Measurements from ENCODE around the gene NBEAL2. TPM values are rescaled to one million over a fixed set of nuclear protein-coding genes. Genes with fewer than 3 reads are reported as not detected.

The NBEAL2 gene
- total RNA-seq, 1 donor from 2014 or later: 70.2 TPM

DNA sequence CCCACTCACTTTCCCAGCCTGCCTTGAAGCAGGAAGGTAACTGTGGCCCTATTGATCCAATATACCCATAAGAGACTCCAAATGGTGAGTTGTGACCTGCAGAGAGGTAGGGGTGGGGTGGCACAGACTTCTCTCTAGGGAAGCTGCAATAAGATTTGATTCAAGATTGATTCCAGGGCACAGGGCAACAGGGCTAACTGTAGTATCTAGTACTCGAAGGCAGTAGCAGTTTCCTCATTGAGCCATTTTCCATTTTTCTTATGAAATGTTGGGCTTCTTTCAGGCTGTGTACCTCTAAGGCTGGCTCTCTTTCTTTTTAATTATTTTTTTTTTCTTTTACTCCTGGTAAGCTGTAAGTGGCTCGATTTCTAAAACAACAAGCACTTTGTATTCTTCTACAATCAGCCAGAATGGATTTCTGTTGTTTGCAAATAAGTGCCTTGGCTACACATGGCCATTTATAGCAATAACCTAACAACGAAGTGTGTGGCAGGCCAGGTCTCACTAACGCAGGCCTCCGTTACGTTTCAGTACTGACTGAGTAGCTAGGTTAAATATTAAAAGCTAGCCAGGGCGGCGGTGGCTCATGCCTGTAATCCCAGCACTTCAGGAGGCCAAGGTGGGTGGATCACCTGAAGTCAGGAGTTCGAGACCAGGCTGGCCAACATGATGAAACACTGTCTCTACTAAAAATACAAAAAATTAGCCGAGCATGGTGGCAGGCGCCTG lies 22.2 kb upstream of the NBEAL2 start:
- Histone ChIP-seq H3K27ac (no peak overlapping the region), H3K36me3 (no peaks in the 10 kb centered on the region), H3K9me3 (no peaks in the 10 kb centered on the region), H3K4me3 (no peak overlapping the region), H3K4me1 (peaks cover 7 to 26% of the 10 kb centered on the region in 2 donors), H3K27me3 (no peaks in the 10 kb centered on the region)
- intact Hi-C loops (cut with DNase I): no loop called here
- TF ChIP-seq, protein P1, sequence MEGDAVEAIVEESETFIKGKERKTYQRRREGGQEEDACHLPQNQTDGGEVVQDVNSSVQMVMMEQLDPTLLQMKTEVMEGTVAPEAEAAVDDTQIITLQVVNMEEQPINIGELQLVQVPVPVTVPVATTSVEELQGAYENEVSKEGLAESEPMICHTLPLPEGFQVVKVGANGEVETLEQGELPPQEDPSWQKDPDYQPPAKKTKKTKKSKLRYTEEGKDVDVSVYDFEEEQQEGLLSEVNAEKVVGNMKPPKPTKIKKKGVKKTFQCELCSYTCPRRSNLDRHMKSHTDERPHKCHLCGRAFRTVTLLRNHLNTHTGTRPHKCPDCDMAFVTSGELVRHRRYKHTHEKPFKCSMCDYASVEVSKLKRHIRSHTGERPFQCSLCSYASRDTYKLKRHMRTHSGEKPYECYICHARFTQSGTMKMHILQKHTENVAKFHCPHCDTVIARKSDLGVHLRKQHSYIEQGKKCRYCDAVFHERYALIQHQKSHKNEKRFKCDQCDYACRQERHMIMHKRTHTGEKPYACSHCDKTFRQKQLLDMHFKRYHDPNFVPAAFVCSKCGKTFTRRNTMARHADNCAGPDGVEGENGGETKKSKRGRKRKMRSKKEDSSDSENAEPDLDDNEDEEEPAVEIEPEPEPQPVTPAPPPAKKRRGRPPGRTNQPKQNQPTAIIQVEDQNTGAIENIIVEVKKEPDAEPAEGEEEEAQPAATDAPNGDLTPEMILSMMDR (IDR thresholded peaks at IDR 0.05): no peak
- no peak for DNase-seq (ENCODE audit: low spot score in 2 of 2)

DNA sequence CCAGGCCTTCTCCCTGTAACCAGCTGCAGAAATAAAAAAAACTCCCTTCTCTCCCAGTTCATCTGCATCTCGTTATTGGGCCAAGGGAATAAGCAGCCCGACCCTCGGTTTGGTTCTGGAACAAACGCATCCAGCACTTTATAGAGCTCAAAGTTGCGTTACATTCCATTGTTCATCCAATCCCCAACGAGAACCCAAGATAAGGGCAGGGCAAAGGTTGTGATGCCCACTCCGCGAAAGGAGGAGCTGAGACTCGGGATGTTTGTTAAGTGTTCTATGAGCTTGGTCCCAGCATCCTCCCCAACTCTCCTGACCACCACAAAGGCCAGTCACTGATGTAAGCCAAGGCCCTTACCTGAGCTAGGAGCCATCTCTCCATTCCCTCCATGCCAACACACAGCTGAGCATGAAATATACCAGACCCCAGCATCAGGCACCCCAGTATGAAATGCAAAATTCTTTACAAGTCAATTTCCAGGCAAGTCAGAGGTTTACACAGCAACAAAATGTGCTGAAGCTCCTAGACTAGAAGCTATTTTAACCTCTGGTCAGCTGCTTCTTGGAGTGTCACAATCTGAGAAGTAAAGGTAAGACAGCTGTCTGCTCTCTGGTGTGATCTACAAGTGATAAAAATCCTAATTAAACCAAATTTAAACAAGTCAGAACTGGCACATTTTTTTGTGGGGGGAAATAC lies 20.9 kb upstream of the NBEAL2 start:
- no peak for DNase-seq (ENCODE audit: low spot score in 2 of 2)
- Histone ChIP-seq H3K36me3 (no peaks in the 10 kb centered on the region), H3K27me3 (no peaks in the 10 kb centered on the region), H3K4me3 (no peak overlapping the region), H3K27ac (peak overlapping the region in 1 of 2 donors; percentile 72), H3K4me1 (peaks cover 7 to 26% of the 10 kb centered on the region in 2 donors), H3K9me3 (no peaks in the 10 kb centered on the region)
- intact Hi-C loops (cut with DNase I): no loop called here
- TF ChIP-seq, protein P1 (IDR thresholded peaks at IDR 0.05): no peak

DNA sequence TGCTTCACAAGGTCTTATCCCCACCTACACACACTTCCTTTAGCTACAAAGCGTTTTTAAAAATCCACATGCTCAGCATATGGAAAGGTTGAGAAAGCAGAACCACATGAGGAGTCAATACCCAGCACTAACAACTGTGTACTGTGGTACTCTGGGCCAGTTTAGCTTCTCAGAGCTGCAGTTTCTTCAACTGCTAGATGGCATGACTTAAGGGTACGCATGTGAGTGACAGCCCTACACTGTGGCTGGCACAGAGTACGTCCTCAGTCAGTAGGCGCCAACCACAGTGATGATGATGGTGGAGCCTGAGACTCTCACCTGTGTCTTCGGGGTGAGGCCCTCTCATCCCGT lies 20.3 kb upstream of the NBEAL2 start:
- TF ChIP-seq, protein P1 (IDR thresholded peaks at IDR 0.05): no peak
- H3K27ac ChIP-seq: peak overlapping the region in 1 of 2 donors; percentile 72

DNA sequence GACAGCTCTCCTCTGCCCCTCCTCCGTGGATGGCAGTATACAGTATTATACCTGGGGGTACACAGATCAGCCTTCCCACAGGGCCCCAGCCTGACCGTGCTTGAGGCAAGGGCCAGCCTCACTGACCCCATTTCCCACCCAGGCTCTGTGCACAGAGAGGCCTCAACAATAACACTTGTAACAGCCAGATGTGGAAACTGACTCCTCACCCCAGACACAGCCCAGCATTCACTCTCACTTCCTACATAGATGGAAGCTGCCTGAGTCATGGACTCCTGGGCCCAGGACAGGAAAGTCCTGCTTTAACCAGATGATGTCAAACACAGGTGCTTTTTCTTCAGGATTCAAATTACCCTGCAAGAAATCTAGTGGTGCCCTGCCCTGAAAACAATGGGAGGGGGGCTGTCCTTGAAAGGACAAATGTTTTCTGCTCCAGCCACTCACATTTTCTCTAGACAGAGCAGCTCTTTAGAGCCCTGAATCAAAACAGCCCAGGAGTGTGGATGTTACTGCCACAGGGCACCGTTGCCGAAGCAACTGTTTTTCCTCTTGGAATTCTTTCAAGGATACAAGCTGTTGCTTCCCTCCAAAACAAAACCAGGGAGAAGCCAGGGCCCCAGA lies 19.3 kb upstream of the NBEAL2 start:
- Histone ChIP-seq H3K27ac (peak overlapping the region; percentile 51 to 72), H3K9me3 (no peaks in the 10 kb centered on the region), H3K4me1 (peaks cover 7 to 23% of the 10 kb centered on the region in 2 donors), H3K4me3 (no peak overlapping the region), H3K36me3 (no peaks in the 10 kb centered on the region), H3K27me3 (no peaks in the 10 kb centered on the region)
- TF ChIP-seq, protein P1 (IDR thresholded peaks at IDR 0.05): no peak
- no peak for DNase-seq (ENCODE audit: low spot score in 2 of 2)
- intact Hi-C loops (cut with DNase I): no loop called here

More for the DNA sequence above, 20.3 kb upstream of the NBEAL2 start:
- intact Hi-C loops (cut with DNase I): no loop called here
- H3K9me3 ChIP-seq: no peaks in the 10 kb centered on the region
- H3K27me3 ChIP-seq: no peaks in the 10 kb centered on the region
- peaks cover 7 to 26% of the 10 kb centered on the region in 2 donors for H3K4me1 ChIP-seq
- no peak for DNase-seq (ENCODE audit: low spot score in 2 of 2)
- H3K4me3 ChIP-seq: no peak overlapping the region
- H3K36me3 ChIP-seq: no peaks in the 10 kb centered on the region

DNA sequence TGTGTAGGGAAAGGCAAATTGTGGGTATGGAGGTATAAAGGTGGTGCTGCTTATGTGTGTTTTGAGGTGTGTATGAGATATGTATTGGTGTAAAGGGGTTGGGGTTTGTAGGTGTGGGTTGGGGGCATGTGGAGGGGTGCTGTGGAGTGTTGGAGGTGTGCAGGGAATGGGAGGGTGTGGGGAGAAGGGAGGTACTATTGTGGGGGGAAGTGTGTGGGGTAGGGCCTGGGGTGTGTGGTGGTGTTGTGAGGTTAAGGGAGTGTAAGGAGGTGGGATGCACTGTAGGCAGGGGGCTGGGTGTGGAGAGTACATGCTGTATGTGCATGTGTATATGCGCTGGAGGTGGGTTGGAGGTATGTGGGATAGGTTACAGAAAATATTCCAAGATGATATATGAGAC lies 18.6 kb upstream of the NBEAL2 start:
- Histone ChIP-seq H3K9me3 (no peaks in the 10 kb centered on the region), H3K36me3 (peaks cover 0 to 5% of the 10 kb centered on the region in 2 donors), H3K27ac (peak overlapping the region; percentile 51 to 72), H3K4me1 (peaks cover 7 to 20% of the 10 kb centered on the region in 2 donors), H3K27me3 (no peaks in the 10 kb centered on the region), H3K4me3 (no peak overlapping the region)
- no peak for DNase-seq (ENCODE audit: low spot score in 2 of 2)
- TF ChIP-seq, protein P1 (IDR thresholded peaks at IDR 0.05): no peak
- intact Hi-C loops (cut with DNase I): no loop called here
